B cell (primary cell): ENCODE results near the gene MSMB. TPM values are rescaled to one million over a fixed set of nuclear protein-coding genes. Genes with fewer than 3 reads are reported as not detected.

Experiments
- ATAC-seq: fragments of 200-7000 bp; cut with Tn5 transposase; one replicate; pipeline ENCODE4 v1.10.0; 2021; ENCODE audit warnings: low read depth, mild to moderate bottlenecking, moderate number of reproducible peaks, moderate library complexity
- CTCF ChIA-PET: fragments of 350-600 bp; sonication (Branson Sonifier 250); formaldehyde crosslinking; loops from one replicate; lab custom pipeline; 2021; ENCODE audit warnings: antibody characterized with exemption, inconsistent platforms; lab: Charles Lee
- POLR2A ChIA-PET: fragments of 350-600 bp; sonication (Branson Sonifier 250); formaldehyde crosslinking; loops from one replicate; lab custom pipeline; 2021; ENCODE audit warnings: antibody characterized with exemption; lab: Charles Lee
- DNase-seq: peaks from one replicate; pipeline ENCODE4 v3.0.0; 2013
- H2AFZ ChIP-seq: 2 replicates; pipeline ENCODE4 v1.6.1; 2012; ENCODE audit warnings: mild to moderate bottlenecking, low read depth, low read length; ENCODE audit not compliant: insufficient read depth, poor library complexity, severe bottlenecking
- H3K27ac ChIP-seq, 2 donors: 1 replicate in 1 of 2; 2 replicates in 1 of 2; pipeline ENCODE4 v1.5.1; 2012 to 2013; ENCODE audit warnings: low read length in 2 of 2, mild to moderate bottlenecking in 2 of 2, moderate library complexity in 1 of 2
- H3K27me3 ChIP-seq, 4 experiments: fragments of 200-600 bp in 1 of 4; sonication (generic) in 1 of 4; replicated peaks in 1 of 4; 1 replicate in 2 of 4; 2 replicates in 2 of 4; pipeline versions ENCODE4 v1.6.1 to v1.7.0; 2013 to 2016; ENCODE audit warnings: low read length in 3 of 4, mild to moderate bottlenecking in 2 of 4, mixed read lengths in 1 of 4, moderate library complexity in 1 of 4; ENCODE audit not compliant: insufficient read depth in 4 of 4, control insufficient read depth in 3 of 4; ENCODE audit errors: control extremely low read depth in 1 of 4
- H3K36me3 ChIP-seq, 2 experiments: replicated peaks in 1 of 2; 1 replicate in 1 of 2; 2 replicates in 1 of 2; pipeline versions ENCODE4 v1.6.1 to v1.7.1; 2013; ENCODE audit warnings: low read length in 1 of 2; ENCODE audit not compliant: insufficient read depth in 2 of 2, control insufficient read depth in 1 of 2; ENCODE audit errors: control extremely low read depth in 1 of 2, extremely low read depth in 1 of 2
- H3K4me1 ChIP-seq, 2 donors: fragments of 200-600 bp in 1 of 2; sonication (generic) in 1 of 2; 1 replicate in 1 of 2; 2 replicates in 1 of 2; pipeline versions ENCODE4 v1.5.1 to v1.6.1; 2013 to 2017; ENCODE audit warnings: low read length in 2 of 2; ENCODE audit not compliant: control insufficient read depth in 2 of 2, insufficient read depth in 2 of 2
- H3K4me2 ChIP-seq: replicated peaks from 2 replicates; pipeline ENCODE3; 2012; ENCODE audit warnings: mild to moderate bottlenecking, low read depth, low read length; ENCODE audit not compliant: poor library complexity, severe bottlenecking
- H3K4me3 ChIP-seq, 5 experiments: fragments of 200-600 bp in 1 of 5; sonication (generic) in 1 of 5; 1 replicate in 3 of 5; 2 replicates in 2 of 5; pipeline versions ENCODE4 v1.5.1 to v1.7.0; 2011 to 2016; ENCODE audit warnings: low read length in 4 of 5, mild to moderate bottlenecking in 4 of 5, low read depth in 2 of 5, control low read depth in 1 of 5, moderate library complexity in 1 of 5; ENCODE audit not compliant: insufficient read depth in 1 of 5; ENCODE audit errors: control extremely low read depth in 1 of 5, extremely low read depth in 1 of 5
- H3K79me2 ChIP-seq: fragments of 200-600 bp; sonication (generic); one replicate; pipeline ENCODE4 v1.6.0; 2016; ENCODE audit warnings: low read length; ENCODE audit not compliant: control insufficient read depth, insufficient read depth
- H3K9ac ChIP-seq: fragments of 200-600 bp; sonication (generic); 2 replicates; pipeline ENCODE4 v1.6.1; 2017; ENCODE audit warnings: mild to moderate bottlenecking, low read length, moderate library complexity
- H3K9me3 ChIP-seq, 3 donors: one replicate each; pipeline versions ENCODE4 v1.6.1 to v1.7.1; 2013; ENCODE audit warnings: low read length in 2 of 3; ENCODE audit not compliant: control insufficient read depth in 2 of 3, insufficient read depth in 1 of 3; ENCODE audit errors: control extremely low read depth in 1 of 3
- H4K20me1 ChIP-seq: 2 replicates; pipeline ENCODE4 v1.6.0; 2012; ENCODE audit warnings: mild to moderate bottlenecking, low read length; ENCODE audit not compliant: insufficient read depth, control insufficient read depth, poor library complexity, severe bottlenecking
- H3K27ac Mint-ChIP-seq: one replicate; pipeline ENCODE4 v1.8.0; 2021; ENCODE audit warnings: mixed read lengths
- H3K27me3 Mint-ChIP-seq: one replicate; pipeline ENCODE4 v1.8.0; 2021; ENCODE audit warnings: mixed read lengths
- H3K4me1 Mint-ChIP-seq: one replicate; pipeline ENCODE4 v1.8.0; 2021; ENCODE audit warnings: mixed read lengths
- H3K4me3 Mint-ChIP-seq: one replicate; pipeline ENCODE4 v1.8.0; 2021; ENCODE audit warnings: mixed read lengths
- H3K9me3 Mint-ChIP-seq: one replicate; pipeline ENCODE4 v1.8.0; 2022; ENCODE audit warnings: mixed read lengths; ENCODE audit not compliant: insufficient read depth
- CTCF ChIP-seq: fragments of 200-600 bp; IDR thresholded peaks from one replicate; pipeline ENCODE4 v1.8.0; 2022; ENCODE audit warnings: antibody characterized with exemption, mild to moderate bottlenecking
- EZH2 ChIP-seq: IDR thresholded peaks from 2 replicates; pipeline ENCODE4 v1.6.1; 2012; ENCODE audit warnings: borderline replicate concordance, low read depth, mild to moderate bottlenecking, moderate library complexity, low read length; ENCODE audit not compliant: insufficient read depth, poor library complexity, severe bottlenecking
- WGBS: methylation state at CpG from one replicate; pipeline ENCODE4 v1.1.5; 2013; ENCODE audit warnings: missing lambda C conversion rate; ENCODE audit not compliant: insufficient coverage; 5-methylcytosine and 5-hydroxymethylcytosine counted together
- intact Hi-C: fragments of 100-400 bp; cut with micrococcal nuclease; formaldehyde crosslinking; loops from one replicate; pipeline ENCODE4 v1.10.0; 2022
- polyA plus RNA-seq: library from polyadenylated mRNA; depleted of rRNA; stranded (reverse); fragments of >200 nt; gene quantifications from 2 replicates; pipeline ENCODE4 v1.2.3, GENCODE V29; 2012
- total RNA-seq, 2 donors: library from RNA; stranded (reverse); fragments of 120-200 nt in 1 of 2; gene quantifications; 1 replicate in 1 of 2; 2 replicates in 1 of 2; pipeline versions ENCODE4 v1.2.3 to v1.2.4, GENCODE V29; 2013 to 2022

The MSMB gene
- total and polyA plus RNA-seq, 2 donors (not counting 1 experiment from before 2014, with no cell fraction given): not detected

GRCh38 chr10:46014206-46014605 is 31.9 kb downstream of the MSMB start:
- Histone ChIP-seq H3K9ac (no peak overlapping the region), H3K36me3 (peaks cover 12 to 71% of the 10 kb centered on the region in 2 experiments), H3K9me3 (no peaks in the 10 kb centered on the region), H3K27me3 (no peaks in the 10 kb centered on the region), H2AFZ (no peak overlapping the region), H3K79me2 (peaks cover 36% of the 10 kb centered on the region), H3K4me1 (peaks cover 9 to 10% of the 10 kb centered on the region in 2 donors), H3K4me3 (no peak overlapping the region), H4K20me1 (peaks cover 40% of the 10 kb centered on the region), H3K27ac (no peak overlapping the region), H3K4me2 (no peak overlapping the region)
- intact Hi-C loops: no loop called here
- Mint-ChIP-seq H3K27ac (no peak overlapping the region), H3K27me3 (no peaks in the 10 kb centered on the region), H3K4me1 (peaks cover 20% of the 10 kb centered on the region), H3K9me3 (no peaks in the 10 kb centered on the region), H3K4me3 (no peak overlapping the region)
- WGBS: 90% methylated on average over 2 of the region's 5 CpGs
- CTCF ChIA-PET: interaction anchor here (1.3 kb wide), 1 partner anchor 15 kb away, joined by 3 read pairs; no protein-coding TSS in a partner anchor
- ATAC-seq: no peak
- no peak for DNase-seq
- POLR2A ChIA-PET: interaction anchor here (0.6 kb wide), 1 partner anchor 17 kb away, joined by 9 read pairs; no protein-coding TSS in a partner anchor
- TF ChIP-seq EZH2 (no peak), CTCF (no peak)

GRCh38 chr10:46012746-46013145 is 33.3 kb downstream of the MSMB start:
- Mint-ChIP-seq H3K4me1 (peaks cover 8% of the 10 kb centered on the region), H3K27me3 (no peaks in the 10 kb centered on the region), H3K4me3 (no peak overlapping the region), H3K9me3 (no peaks in the 10 kb centered on the region), H3K27ac (peak overlapping the region; percentile 10)
- no peak for TF ChIP-seq EZH2
- no peak for TF ChIP-seq CTCF
- CTCF ChIA-PET: no interaction called here
- intact Hi-C loops: no loop called here
- DNase-seq (no peak), ATAC-seq (no peak)
- POLR2A ChIA-PET: no interaction called here
- Histone ChIP-seq H3K4me2 (no peak overlapping the region), H3K9me3 (no peaks in the 10 kb centered on the region), H3K9ac (no peak overlapping the region), H3K4me3 (no peak overlapping the region), H3K27me3 (no peaks in the 10 kb centered on the region), H3K79me2 (peaks cover 21% of the 10 kb centered on the region), H3K36me3 (peaks cover 16 to 85% of the 10 kb centered on the region in 2 experiments), H3K27ac (no peak overlapping the region), H2AFZ (no peak overlapping the region), H4K20me1 (peaks cover 26% of the 10 kb centered on the region), H3K4me1 (no peaks in the 10 kb centered on the region)
- 96% methylated on average over 3 of the region's 3 CpGs for WGBS
